Measurements from ENCODE around the gene DAPK3. TPM values are rescaled to one million over a fixed set of nuclear protein-coding genes. Genes with fewer than 3 reads are reported as not detected.

Gene DAPK3
- total RNA-seq, 4 donors from 2014 or later: 75.6 to 90.9 (median 82.2) TPM

- no peak for TF ChIP-seq POLR2A (IDR thresholded peaks at IDR 0.05)
- TF ChIP-seq CTCF (IDR thresholded peaks at IDR 0.05): no peak
- intact Hi-C loops (cut with DNase I; ENCODE audit: low total_unique reads): no loop called here
- 2% methylated on average over 21 of the region's 21 CpGs for WGBS, 2 donors
- H3K4me3 ChIP-seq (ENCODE audit: low read depth, poor library complexity, severe bottlenecking): no peak overlapping the region
- no peak for DNase-seq (ENCODE audit: low spot score in 2 of 2)
Measured at GRCh38 chr19:3986260-3987041, 15.6 kb upstream of the DAPK3 start.

GRCh38 chr19:3985643-3986259 lies 14.9 kb upstream of the DAPK3 start:
- H3K4me3 ChIP-seq (ENCODE audit: low read depth, poor library complexity, severe bottlenecking): no peak overlapping the region
- WGBS, 2 donors: 2 to 3% methylated on average over 17 to 19 of the region's 19 CpGs
- DNase-seq (ENCODE audit: low spot score in 2 of 2): peak in 1 of 2 donors; percentile 15
- no peak for TF ChIP-seq POLR2A (IDR thresholded peaks at IDR 0.05)
- no peak for TF ChIP-seq CTCF (IDR thresholded peaks at IDR 0.05)
- intact Hi-C loops (cut with DNase I; ENCODE audit: low total_unique reads): no loop called here

- peak; percentile 82 to 98 for DNase-seq (ENCODE audit: low spot score in 2 of 2)
- WGBS, 2 donors: 0 to 1% methylated on average over 61 to 62 of the region's 80 CpGs
- H3K4me3 ChIP-seq (ENCODE audit: low read depth, poor library complexity, severe bottlenecking): peak within 1 kb of the TSS; percentile 99
- intact Hi-C loops (cut with DNase I; ENCODE audit: low total_unique reads): no loop called here
- TF ChIP-seq POLR2A (IDR thresholded peaks at IDR 0.05): peak in 1 of 2 donors; percentile 98
- TF ChIP-seq CTCF (IDR thresholded peaks at IDR 0.05): peak in 1 of 3 donors; percentile 41
Measured at GRCh38 chr19:3984908-3985642, 14.2 kb upstream of the DAPK3 start, which contains the start of gene EEF2. Gene EEF2 (minus strand): TSS chr19:3985463. CDS start chr19:3985380, 83 bp downstream.

- no peak for TF ChIP-seq POLR2A (IDR thresholded peaks at IDR 0.05)
- no peak for TF ChIP-seq CTCF (IDR thresholded peaks at IDR 0.05)
Measured at GRCh38 chr19:3984584-3984907, 13.6 kb upstream of the DAPK3 start.

GRCh38 chr19:3983936-3984583 lies 13.2 kb upstream of the DAPK3 start:
- 21 to 26% methylated on average over 11 to 29 of the region's 30 CpGs for WGBS, 2 donors
- H3K4me3 ChIP-seq (ENCODE audit: low read depth, poor library complexity, severe bottlenecking): peak overlapping the region; percentile 99
- DNase-seq (ENCODE audit: low spot score in 2 of 2): peak in 1 of 2 donors; percentile 19
- intact Hi-C loops (cut with DNase I; ENCODE audit: low total_unique reads): no loop called here
- TF ChIP-seq CTCF (IDR thresholded peaks at IDR 0.05): no peak
- no peak for TF ChIP-seq POLR2A (IDR thresholded peaks at IDR 0.05)

More at GRCh38 chr19:3984584-3984907, 13.6 kb upstream of the DAPK3 start:
- DNase-seq (ENCODE audit: low spot score in 2 of 2): peak in 1 of 2 donors; percentile 17
- H3K4me3 ChIP-seq (ENCODE audit: low read depth, poor library complexity, severe bottlenecking): peak overlapping the region; percentile 99
- WGBS, 2 donors: 1 to 2% methylated on average over 10 of the region's 10 CpGs
- intact Hi-C loops (cut with DNase I; ENCODE audit: low total_unique reads): no loop called here
